Psoas muscle (tissue), 8 donors: Measurements from ENCODE around the gene ZBTB47. TPM values are rescaled to one million over a fixed set of nuclear protein-coding genes. Genes with fewer than 3 reads are reported as not detected.

Experiments
- ATAC-seq, 4 donors: fragments of 200-7000 bp; cut with Tn5 transposase; one replicate each; pipeline ENCODE4 v1.9.1; 2020; ENCODE audit warnings: moderate library complexity in 3 of 4, mild to moderate bottlenecking in 2 of 4
- DNase-seq, 2 donors: peaks; one replicate each; pipeline ENCODE4 v3.0.0-alpha.2; 2020
- H3K27ac ChIP-seq: fragments of 200-600 bp; one replicate; pipeline ENCODE4 v1.8.0; 2022
- H3K27me3 ChIP-seq, 3 donors: fragments of 200-600 bp in 1 of 3; one replicate each; pipeline versions ENCODE4 v1.6.1 to v1.8.0; 2013 to 2022; ENCODE audit warnings: low read length in 2 of 3, mild to moderate bottlenecking in 2 of 3, moderate library complexity in 1 of 3; ENCODE audit not compliant: insufficient read depth in 3 of 3
- H3K36me3 ChIP-seq, 2 donors: fragments of 200-600 bp in 1 of 2; one replicate each; pipeline versions ENCODE4 v1.6.1 to v1.8.0; 2013 to 2022; ENCODE audit warnings: low read depth in 1 of 2, mild to moderate bottlenecking in 1 of 2, moderate library complexity in 1 of 2; ENCODE audit not compliant: insufficient read depth in 1 of 2
- H3K4me1 ChIP-seq: fragments of 200-600 bp; one replicate; pipeline ENCODE4 v1.8.0; 2022
- H3K4me3 ChIP-seq: fragments of 200-600 bp; one replicate; pipeline ENCODE4 v1.8.0; 2022; ENCODE audit warnings: mild to moderate bottlenecking
- H3K9me3 ChIP-seq: fragments of 200-600 bp; one replicate; pipeline ENCODE4 v1.8.0; 2022
- CTCF ChIP-seq: fragments of 200-600 bp; IDR thresholded peaks from one replicate; pipeline ENCODE4 v1.8.0; 2022; ENCODE audit warnings: antibody characterized with exemption
- WGBS, 3 donors: extraction: QIAGEN DNeasy Blood & Tissue Kit; methylation state at CpG; one replicate each; pipeline versions ENCODE4 v1.1.6 to v1.1.7; 2013; 5-methylcytosine and 5-hydroxymethylcytosine counted together
- intact Hi-C, 2 donors: fragments of 100-400 bp; cut with DNase I; formaldehyde crosslinking; loops; one replicate each; pipeline versions ENCODE4 v1.11.0 to v1.14.2; 2022
- polyA plus RNA-seq, 3 donors: library from polyadenylated mRNA; stranded (reverse); fragments of 200-250 nt; gene quantifications; one replicate each; pipeline ENCODE4 v1.2.3, GENCODE V29; 2013
- total RNA-seq, 4 donors: library from RNA; stranded (reverse); fragmentation: NEBNext Ultra II Directional in 2 of 4; extraction: Animal tissue kit (Norgen Biotek cat#: 25700) in 2 of 4; gene quantifications; one replicate each; pipeline versions ENCODE4 v1.2.1 to v1.2.4, GENCODE V29; 2021 to 2023
- donor health status: healthy with polysubstance abuse.
- donor health status: DM: no; HTN: no; CAD: no; lungs with moderate emphysema.
- donor health status: Bipolar disorder and iron deficiency.
- donor health status: healthy.
- donor health status: DM: yes; HTN: yes; CAD: no.
- donor health status: DM: no; HTN: no; CAD: no.
- donor health status: DM: no; HTN: no; CAD: no.
- donor health status: DM: yes; HTN: yes; CAD: no.

ZBTB47 gene
- total and polyA plus RNA-seq, 7 donors, result 41.6 to 151 (median 90.3) TPM

DNA sequence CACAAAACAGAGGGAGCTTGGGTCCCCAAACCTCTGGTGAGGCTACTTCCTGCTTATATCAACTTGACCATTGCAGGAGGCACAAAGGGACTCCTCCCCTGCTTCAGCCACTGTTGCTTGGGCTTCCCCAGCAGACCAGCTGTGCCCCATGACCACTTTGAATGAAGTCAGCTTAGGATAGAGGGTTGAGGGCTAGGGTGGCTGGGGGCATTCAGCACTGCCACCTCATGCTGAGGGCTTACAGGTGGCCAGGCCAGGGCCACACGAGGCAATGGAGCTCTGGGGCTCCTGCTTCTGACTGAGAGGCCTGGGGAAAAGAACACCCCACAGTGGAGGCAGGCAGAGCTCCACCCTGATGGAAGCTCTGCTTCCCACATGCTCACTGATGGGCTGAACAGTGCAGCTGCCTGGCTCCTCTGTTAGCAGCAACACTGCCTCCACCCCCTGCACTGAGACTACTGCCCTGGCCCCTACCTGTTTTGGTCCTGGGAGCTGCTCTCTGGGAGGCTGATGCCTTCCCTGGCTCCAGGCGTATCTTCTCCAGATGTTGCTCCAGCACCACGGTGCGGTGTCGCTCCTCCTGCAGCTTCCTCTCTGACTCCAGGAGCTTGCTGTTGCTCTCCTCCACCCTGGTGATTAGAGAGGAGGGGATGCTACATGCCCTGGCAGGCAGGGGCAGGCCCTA, 59.3 kb downstream of the ZBTB47 start:
- DNase-seq (no peak), ATAC-seq (no peak)
- no peak for TF ChIP-seq CTCF
- Histone ChIP-seq H3K4me3 (no peak overlapping the region), H3K4me1 (no peaks in the 10 kb centered on the region), H3K9me3 (no peaks in the 10 kb centered on the region), H3K27me3 (no peaks in the 10 kb centered on the region), H3K27ac (no peak overlapping the region), H3K36me3 (no peaks in the 10 kb centered on the region)
- WGBS, 3 donors, result 72 to 82% (median 78%) methylated on average over 5 of the region's 5 CpGs
- intact Hi-C loops, result no loop called here

- 93 to 98% (median 94%) methylated on average over 2 of the region's 2 CpGs for WGBS, 3 donors
- no peak overlapping the region for H3K27ac ChIP-seq
- H3K27me3 ChIP-seq, result no peaks in the 10 kb centered on the region
- H3K36me3 ChIP-seq, result no peaks in the 10 kb centered on the region
- no peaks in the 10 kb centered on the region for H3K9me3 ChIP-seq
- intact Hi-C loops, result no loop called here
- no peak for TF ChIP-seq CTCF
- DNase-seq (no peak), ATAC-seq (no peak)
- no peaks in the 10 kb centered on the region for H3K4me1 ChIP-seq
- H3K4me3 ChIP-seq, result no peak overlapping the region
These were observed 60.2 kb downstream of the ZBTB47 start for GRCh38 chr3:42713747-42714146.

DNA sequence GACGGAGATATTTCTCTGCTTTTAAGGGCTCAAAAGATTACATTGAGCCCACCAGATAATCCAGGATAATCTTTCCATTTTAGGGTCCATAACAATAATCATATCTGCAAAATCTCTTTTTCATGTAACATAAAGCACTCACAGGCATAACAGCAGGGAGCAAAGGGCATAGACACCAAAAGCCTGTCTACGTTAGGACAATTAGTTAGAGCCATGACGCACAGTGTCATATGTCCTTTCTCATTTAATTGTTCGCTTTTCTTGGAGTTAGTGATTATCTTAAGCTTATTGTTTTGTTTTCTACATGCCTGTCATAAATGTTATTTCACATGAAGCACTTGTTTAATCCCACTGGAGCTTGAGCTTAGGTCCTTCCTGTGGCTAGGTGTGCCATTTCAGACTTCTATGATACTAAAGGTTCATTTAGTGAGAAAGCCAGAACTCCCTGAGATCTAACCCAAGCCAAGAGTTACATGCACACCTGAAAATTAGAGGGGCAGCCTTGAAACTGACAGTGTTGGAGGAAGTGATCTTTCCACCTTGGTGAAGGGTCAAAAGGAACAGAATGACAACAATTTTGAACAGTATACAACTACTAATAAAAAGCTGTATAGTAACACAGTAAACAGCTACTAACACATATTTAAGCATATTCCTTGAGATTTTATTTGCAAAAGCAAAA, 60.8 kb downstream of the ZBTB47 start:
- intact Hi-C loops, result no loop called here
- 76 to 84% (median 80%) methylated on average over 4 of the region's 4 CpGs for WGBS, 3 donors
- no peak for TF ChIP-seq CTCF
- no peaks in the 10 kb centered on the region for H3K4me1 ChIP-seq
- no peaks in the 10 kb centered on the region for H3K9me3 ChIP-seq
- ATAC-seq (no peak), DNase-seq (no peak)
- H3K36me3 ChIP-seq, result no peaks in the 10 kb centered on the region
- H3K27ac ChIP-seq, result no peak overlapping the region
- H3K27me3 ChIP-seq, result no peaks in the 10 kb centered on the region
- H3K4me3 ChIP-seq, result no peak overlapping the region

Other genes with a start within 250 kb of the ZBTB47 start
- gene LYZL4, start 243.1 kb upstream of the ZBTB47 start, total RNA-seq, result not detected
- not detected for gene LYZL4, start 243.1 kb upstream of the ZBTB47 start, polyA plus RNA-seq
- gene VIPR1, start 151.1 kb upstream of the ZBTB47 start, total RNA-seq, result 1 to 10 TPM in 2 of 4 donors, under 1 TPM in 2; 0.37 to 1.8 (median 1.0) TPM
- under 1 TPM; 0.28 to 0.95 (median 0.69) TPM for gene VIPR1, start 151.1 kb upstream of the ZBTB47 start, polyA plus RNA-seq
- 10 to 100 TPM; 13.0 to 31.0 (median 15.5) TPM for gene SEC22C, start 71.7 kb upstream of the ZBTB47 start, total RNA-seq
- gene SEC22C, start 71.7 kb upstream of the ZBTB47 start, polyA plus RNA-seq, result 10 to 100 TPM; 11.2 to 46.8 (median 15.5) TPM
- 10 to 100 TPM in 1 of 4 donors, 1 to 10 TPM in 3; 8.2 to 11.2 (median 9.5) TPM for gene SS18L2, start 62.8 kb upstream of the ZBTB47 start, total RNA-seq
- gene SS18L2, start 62.8 kb upstream of the ZBTB47 start, polyA plus RNA-seq, result 10 to 100 TPM; 16.8 to 31.6 (median 20.1) TPM
- gene NKTR, start 53.0 kb upstream of the ZBTB47 start, total RNA-seq, result 10 to 100 TPM; 12.9 to 23.0 (median 17.6) TPM
- 10 to 100 TPM in 2 of 3 donors, 1 to 10 TPM in 1; 9.0 to 14.1 (median 11.1) TPM for gene NKTR, start 53.0 kb upstream of the ZBTB47 start, polyA plus RNA-seq
- 100 to 1,000 TPM; 241 to 923 (median 381) TPM for gene KLHL40, start 31.8 kb downstream of the ZBTB47 start, total RNA-seq
- gene KLHL40, start 31.8 kb downstream of the ZBTB47 start, polyA plus RNA-seq, result 100 to 1,000 TPM; 306 to 822 (median 392) TPM
- gene HHATL, start 49.1 kb downstream of the ZBTB47 start, total RNA-seq, result 100 to 1,000 TPM; 157 to 276 (median 212) TPM
- 100 to 1,000 TPM in 1 of 3 donors, 10 to 100 TPM in 2; 37.0 to 188 (median 50.4) TPM for gene HHATL, start 49.1 kb downstream of the ZBTB47 start, polyA plus RNA-seq
- 1 to 10 TPM in 1 of 4 donors, under 1 TPM in 3; 0.47 to 1.1 (median 0.62) TPM for gene CCDC13, start 119.6 kb downstream of the ZBTB47 start, total RNA-seq
- 1 to 10 TPM in 1 of 3 donors, under 1 TPM in 2; 0.30 to 1.2 (median 0.66) TPM for gene CCDC13, start 119.6 kb downstream of the ZBTB47 start, polyA plus RNA-seq
- 100 to 1,000 TPM in 2 of 4 donors, 10 to 100 TPM in 2; 81.0 to 118 (median 93.5) TPM for gene HIGD1A, start 150.8 kb downstream of the ZBTB47 start, total RNA-seq
- gene HIGD1A, start 150.8 kb downstream of the ZBTB47 start, polyA plus RNA-seq, result 100 to 1,000 TPM; 136 to 169 (median 165) TPM
- gene ACKR2, start 155.7 kb downstream of the ZBTB47 start, total RNA-seq, result 1 to 10 TPM in 3 of 4 donors, under 1 TPM in 1; 0.79 to 1.6 (median 1.1) TPM
- under 1 TPM; 0.04 to 0.45 (median 0.25) TPM for gene ACKR2, start 155.7 kb downstream of the ZBTB47 start, polyA plus RNA-seq
- gene CYP8B1, start 222.2 kb downstream of the ZBTB47 start, total RNA-seq, result under 1 TPM in 1 of 4 donors, not detected in 3; 0.08 TPM
- not detected for gene CYP8B1, start 222.2 kb downstream of the ZBTB47 start, polyA plus RNA-seq